Measurements from ENCODE around the gene TSPAN12. TPM values are rescaled to one million over a fixed set of nuclear protein-coding genes. Genes with fewer than 3 reads are reported as not detected.

TSPAN12 gene
- total RNA-seq, 1 experiment from 2014 or later: 17.3 TPM

- TF ChIP-seq ARID4B (CRISPR knock-in tag; IDR thresholded peaks at IDR 0.05; ENCODE audit: borderline replicate concordance) (no peak), MAX (CRISPR knock-in tag; IDR thresholded peaks at IDR 0.05) (no peak), ZNF138 (CRISPR knock-in tag; conservative IDR thresholded peaks at IDR 0.05) (no peak), ATF3 (CRISPR knock-in tag; conservative IDR thresholded peaks at IDR 0.05) (no peak), NFYB (CRISPR knock-in tag; conservative IDR thresholded peaks at IDR 0.05; ENCODE audit: low read depth) (no peak), ATF1 (CRISPR knock-in tag; IDR thresholded peaks at IDR 0.05) (no peak), E2F1 (CRISPR knock-in tag; IDR thresholded peaks at IDR 0.05) (no peak)
Observed at GRCh38 chr7:120859459-120859858, 1.5 kb upstream of the TSPAN12 start (continued).

- peaks cover 3% of the 10 kb centered on the region; the same call in 1 of the 2 replicates for H3K27me3 Mint-ChIP-seq (ENCODE audit: low read depth)
- POLR2A ChIA-PET: interaction anchor here (1.6 kb wide), 1 partner anchor 15 kb away, joined by 3 read pairs; no protein-coding TSS in a partner anchor
- peaks cover 3% of the 10 kb centered on the region for H3K36me3 Mint-ChIP-seq
- ATAC-seq (peak; percentile 67), DNase-seq (ENCODE audit: low spot score) (peak; percentile 65)
- peaks cover 31% of the 10 kb centered on the region for H3K4me1 Mint-ChIP-seq
- H3K9me3 Mint-ChIP-seq: no peaks in the 10 kb centered on the region
- peak overlapping the region; percentile 92 for H3K4me3 Mint-ChIP-seq
- peak overlapping the region; percentile 57; the same call in 1 of the 2 replicates for H3K27ac Mint-ChIP-seq
- CTCF ChIA-PET: interaction anchor here (0.7 to 1.3 kb wide), 4 partner anchors 9 to 132 kb away, joined by 3 to 5 read pairs (median 4); no protein-coding TSS in a partner anchor
- TF ChIP-seq SMAD4 (CRISPR knock-in tag; IDR thresholded peaks at IDR 0.05) (no peak), ZMAT4 (CRISPR knock-in tag; IDR thresholded peaks at IDR 0.05) (no peak), NFE2L1 (CRISPR knock-in tag; IDR thresholded peaks at IDR 0.05) (0 out of 2 replicates have a peak, but pooled peaks have one; percentile 24), ZNF281 (CRISPR knock-in tag; IDR thresholded peaks at IDR 0.05) (no peak), E2F5 (CRISPR knock-in tag; IDR thresholded peaks at IDR 0.05) (peak; percentile 59; the same call in 1 of the 2 replicates), ZNF532 (CRISPR knock-in tag; IDR thresholded peaks at IDR 0.05; ENCODE audit: borderline replicate concordance) (no peak), CREM (CRISPR knock-in tag; IDR thresholded peaks at IDR 0.05) (0 out of 2 replicates have a peak, but pooled peaks have one; percentile 47)
Observed at GRCh38 chr7:120856621-120857352, 1.2 kb downstream of the TSPAN12 start.
